HepG2 (cell line): ENCODE data around the gene MRPL28. TPM values are rescaled to one million over a fixed set of nuclear protein-coding genes. Genes with fewer than 3 reads are reported as not detected.

Experiments used
- DPF2 ChIP-seq: sonication (generic); formaldehyde crosslinking; IDR thresholded peaks from 2 replicates; pipeline ENCODE4 v1.4.0; 2020; ENCODE audit warnings: mild to moderate bottlenecking, low read depth, missing genetic modification reagents, borderline replicate concordance
- HNRNPK ChIP-seq: fragments of 200-400 bp; formaldehyde crosslinking; IDR thresholded peaks from 2 replicates; pipeline ENCODE4 v1.6.1; 2018; ENCODE audit warnings: low read length, low read depth, moderate library complexity, mild to moderate bottlenecking; ENCODE audit not compliant: poor library complexity, severe bottlenecking
- ISX ChIP-seq: sonication (generic); formaldehyde crosslinking; conservative IDR thresholded peaks from 2 replicates; pipeline ENCODE4 v1.5.0; 2020; ENCODE audit warnings: missing genetic modification reagents
- NR2C2 ChIP-seq: sonication (generic); formaldehyde crosslinking; IDR thresholded peaks from 2 replicates; pipeline ENCODE4 v1.4.0; 2020; ENCODE audit warnings: missing genetic modification reagents, mild to moderate bottlenecking, moderate library complexity, borderline replicate concordance
- PAWR ChIP-seq: sonication (generic); formaldehyde crosslinking; IDR thresholded peaks from 2 replicates; pipeline ENCODE4 v1.4.0; 2020; ENCODE audit warnings: missing genetic modification reagents, mild to moderate bottlenecking, borderline replicate concordance
- SOX5 ChIP-seq: IDR thresholded peaks from 2 replicates; pipeline ENCODE4 v1.6.1; 2016; ENCODE audit warnings: borderline replicate concordance
- SP140L ChIP-seq: sonication (generic); formaldehyde crosslinking; IDR thresholded peaks from 2 replicates; pipeline ENCODE4 v1.4.0; 2020; ENCODE audit warnings: missing genetic modification reagents, borderline replicate concordance
- SPEN ChIP-seq: sonication (generic); formaldehyde crosslinking; IDR thresholded peaks from 2 replicates; pipeline ENCODE4 v1.5.1; 2020; ENCODE audit warnings: low read depth, mild to moderate bottlenecking, missing genetic modification reagents
- TOPORS ChIP-seq: sonication (generic); formaldehyde crosslinking; IDR thresholded peaks from 2 replicates; pipeline ENCODE4 v1.8.0; 2023; ENCODE audit warnings: mild to moderate bottlenecking, missing genetic modification reagents
- YY1 ChIP-seq: IDR thresholded peaks from 2 replicates; pipeline ENCODE4 v1.6.1; 2011; ENCODE audit warnings: low read length, low read depth, moderate library complexity, mild to moderate bottlenecking; ENCODE audit not compliant: insufficient read depth, insufficient replicate concordance
- ZNF746 ChIP-seq: sonication (generic); formaldehyde crosslinking; IDR thresholded peaks from 2 replicates; pipeline ENCODE4 v1.8.0; 2022; ENCODE audit warnings: mild to moderate bottlenecking, missing genetic modification reagents
- ZNF747 ChIP-seq: sonication (generic); formaldehyde crosslinking; IDR thresholded peaks from 2 replicates; pipeline ENCODE4 v1.8.1; 2023; ENCODE audit warnings: missing genetic modification reagents, mild to moderate bottlenecking, borderline replicate concordance
- ZSCAN20 ChIP-seq: sonication (generic); formaldehyde crosslinking; IDR thresholded peaks from 2 replicates; pipeline ENCODE4 v1.4.0; 2020; ENCODE audit warnings: missing genetic modification reagents, mild to moderate bottlenecking, borderline replicate concordance
- polyA plus RNA-seq, 8 experiments: library from polyadenylated mRNA; depleted of rRNA in 3 of 8; stranded (reverse) in 7 of 8; unstranded in 1 of 8; fragments of >200 nt; fragmentation: Illumina TruSeq in 4 of 8; extraction: Trizol in 4 of 8; gene quantifications; 2 replicates each; pipeline versions ENCODE4 v1.2.1 to v1.2.3, GENCODE V29; 2011 to 2016; ENCODE audit warnings: low read depth in 4 of 8, missing spikeins in 1 of 8, mixed read lengths in 1 of 8; ENCODE audit not compliant: insufficient read depth in 1 of 8
- total RNA-seq, 5 experiments: library from RNA; depleted of rRNA; stranded (reverse); fragments of >200 nt; fragmentation: Illumina TruSeq; extraction: Trizol; gene quantifications; 2 replicates each; pipeline ENCODE4 v1.2.3, GENCODE V29; 2016; ENCODE audit warnings: low read depth in 1 of 5
- TF ChIP-seq, protein P1 (sequence below): sonication (generic); formaldehyde crosslinking; IDR thresholded peaks from 2 replicates; pipeline ENCODE4 v1.4.0; 2020; ENCODE audit warnings: missing genetic modification reagents, borderline replicate concordance
- TF ChIP-seq, protein P2 (sequence below): sonication (generic); formaldehyde crosslinking; IDR thresholded peaks from 2 replicates; pipeline ENCODE4 v1.4.0; 2020; ENCODE audit warnings: missing genetic modification reagents
- TF ChIP-seq, protein P3 (sequence below): IDR thresholded peaks from 2 replicates; pipeline ENCODE4 v1.6.1; 2016; ENCODE audit warnings: missing genetic modification reagents, missing compliant biosample characterization
- TF ChIP-seq, protein P4 (sequence below): sonication (generic); formaldehyde crosslinking; IDR thresholded peaks from 2 replicates; pipeline ENCODE4 v1.8.1; 2022; ENCODE audit warnings: low read depth, mild to moderate bottlenecking, missing genetic modification reagents
- TF ChIP-seq, protein P5 (sequence below): sonication (generic); formaldehyde crosslinking; IDR thresholded peaks from 2 replicates; pipeline ENCODE4 v1.4.0; 2020; ENCODE audit warnings: missing genetic modification reagents, mild to moderate bottlenecking, borderline replicate concordance
- TF ChIP-seq, protein P6 (sequence below): sonication (generic); formaldehyde crosslinking; IDR thresholded peaks from 2 replicates; pipeline ENCODE4 v1.5.0; 2020; ENCODE audit warnings: mild to moderate bottlenecking, missing genetic modification reagents

Gene MRPL28
- total and polyA plus RNA-seq, 2 of the 13 experiments (the other 11 are each of a cell fraction or from before 2014, with no cell fraction given): 114 to 135 TPM

DNA sequence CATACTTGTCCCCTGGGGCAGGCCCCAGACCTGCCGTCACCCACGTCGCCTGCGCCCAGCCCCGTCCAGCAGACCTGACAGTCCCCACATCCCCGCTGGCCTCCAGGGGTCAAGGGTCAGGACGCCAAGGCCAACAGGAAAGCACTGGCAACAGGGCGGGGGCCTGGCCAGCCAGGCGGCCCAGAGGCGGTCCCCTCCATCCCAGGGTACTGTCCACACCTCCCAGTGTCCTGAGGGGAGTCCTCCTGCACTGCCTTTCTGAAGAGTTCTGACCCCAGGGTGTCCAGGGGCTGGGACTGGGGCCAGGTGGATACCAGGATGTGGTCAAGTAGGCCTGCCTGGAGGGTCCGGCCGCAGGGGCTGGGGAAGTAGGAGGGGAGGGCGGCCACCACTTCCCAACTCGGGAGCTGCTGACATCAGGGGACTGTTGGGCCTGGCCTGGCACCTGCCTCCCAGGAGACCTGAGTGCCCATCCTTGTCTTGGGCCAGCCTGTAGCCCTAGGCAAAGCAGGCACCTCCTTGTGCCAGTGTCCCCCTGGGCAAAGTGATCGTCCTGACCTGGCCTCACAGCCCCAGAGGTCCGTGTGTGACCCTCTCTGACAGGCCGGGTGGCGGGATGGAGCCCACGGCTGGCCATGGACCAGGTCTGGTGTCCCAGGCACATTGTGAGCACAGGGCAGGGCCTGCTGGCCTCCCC, 11.1 kb downstream of the MRPL28 start (continued):
- TF ChIP-seq, protein P1, sequence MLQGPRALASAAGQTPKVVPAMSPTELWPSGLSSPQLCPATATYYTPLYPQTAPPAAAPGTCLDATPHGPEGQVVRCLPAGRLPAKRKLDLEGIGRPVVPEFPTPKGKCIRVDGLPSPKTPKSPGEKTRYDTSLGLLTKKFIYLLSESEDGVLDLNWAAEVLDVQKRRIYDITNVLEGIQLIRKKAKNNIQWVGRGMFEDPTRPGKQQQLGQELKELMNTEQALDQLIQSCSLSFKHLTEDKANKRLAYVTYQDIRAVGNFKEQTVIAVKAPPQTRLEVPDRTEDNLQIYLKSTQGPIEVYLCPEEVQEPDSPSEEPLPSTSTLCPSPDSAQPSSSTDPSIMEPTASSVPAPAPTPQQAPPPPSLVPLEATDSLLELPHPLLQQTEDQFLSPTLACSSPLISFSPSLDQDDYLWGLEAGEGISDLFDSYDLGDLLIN (CRISPR knock-in tag): no peak
- TF ChIP-seq, protein P2, sequence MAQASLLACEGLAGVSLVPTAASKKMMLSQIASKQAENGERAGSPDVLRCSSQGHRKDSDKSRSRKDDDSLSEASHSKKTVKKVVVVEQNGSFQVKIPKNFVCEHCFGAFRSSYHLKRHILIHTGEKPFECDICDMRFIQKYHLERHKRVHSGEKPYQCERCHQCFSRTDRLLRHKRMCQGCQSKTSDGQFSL (CRISPR knock-in tag): no peak
- TF ChIP-seq, protein P3, sequence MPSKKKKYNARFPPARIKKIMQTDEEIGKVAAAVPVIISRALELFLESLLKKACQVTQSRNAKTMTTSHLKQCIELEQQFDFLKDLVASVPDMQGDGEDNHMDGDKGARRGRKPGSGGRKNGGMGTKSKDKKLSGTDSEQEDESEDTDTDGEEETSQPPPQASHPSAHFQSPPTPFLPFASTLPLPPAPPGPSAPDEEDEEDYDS (CRISPR knock-in tag): peak; percentile 81
- TF ChIP-seq ZNF747 (CRISPR knock-in tag) (no peak; the same call in 1 of the 2 replicates), NR2C2 (CRISPR knock-in tag) (peak; percentile 94), SPEN (peak; percentile 66), SP140L (no peak), ZNF746 (CRISPR knock-in tag) (peak; percentile 59; the same call in 1 of the 2 replicates), HNRNPK (no peak), DPF2 (peak; percentile 60; the same call in 1 of the 2 replicates), PAWR (CRISPR knock-in tag) (no peak), YY1 (peak; percentile 32), SOX5 (CRISPR knock-in tag) (0 out of 2 replicates have a peak, but pooled peaks have one; percentile 24), ZSCAN20 (CRISPR knock-in tag) (no peak), TOPORS (no peak), ISX (CRISPR knock-in tag) (no peak)
- TF ChIP-seq, protein P4, sequence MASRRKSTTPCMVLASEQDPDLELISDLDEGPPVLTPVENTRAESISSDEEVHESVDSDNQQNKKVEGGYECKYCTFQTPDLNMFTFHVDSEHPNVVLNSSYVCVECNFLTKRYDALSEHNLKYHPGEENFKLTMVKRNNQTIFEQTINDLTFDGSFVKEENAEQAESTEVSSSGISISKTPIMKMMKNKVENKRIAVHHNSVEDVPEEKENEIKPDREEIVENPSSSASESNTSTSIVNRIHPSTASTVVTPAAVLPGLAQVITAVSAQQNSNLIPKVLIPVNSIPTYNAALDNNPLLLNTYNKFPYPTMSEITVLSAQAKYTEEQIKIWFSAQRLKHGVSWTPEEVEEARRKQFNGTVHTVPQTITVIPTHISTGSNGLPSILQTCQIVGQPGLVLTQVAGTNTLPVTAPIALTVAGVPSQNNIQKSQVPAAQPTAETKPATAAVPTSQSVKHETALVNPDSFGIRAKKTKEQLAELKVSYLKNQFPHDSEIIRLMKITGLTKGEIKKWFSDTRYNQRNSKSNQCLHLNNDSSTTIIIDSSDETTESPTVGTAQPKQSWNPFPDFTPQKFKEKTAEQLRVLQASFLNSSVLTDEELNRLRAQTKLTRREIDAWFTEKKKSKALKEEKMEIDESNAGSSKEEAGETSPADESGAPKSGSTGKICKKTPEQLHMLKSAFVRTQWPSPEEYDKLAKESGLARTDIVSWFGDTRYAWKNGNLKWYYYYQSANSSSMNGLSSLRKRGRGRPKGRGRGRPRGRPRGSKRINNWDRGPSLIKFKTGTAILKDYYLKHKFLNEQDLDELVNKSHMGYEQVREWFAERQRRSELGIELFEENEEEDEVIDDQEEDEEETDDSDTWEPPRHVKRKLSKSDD (CRISPR knock-in tag): peak; percentile 61; the same call in 1 of the 2 replicates
- TF ChIP-seq, protein P5, sequence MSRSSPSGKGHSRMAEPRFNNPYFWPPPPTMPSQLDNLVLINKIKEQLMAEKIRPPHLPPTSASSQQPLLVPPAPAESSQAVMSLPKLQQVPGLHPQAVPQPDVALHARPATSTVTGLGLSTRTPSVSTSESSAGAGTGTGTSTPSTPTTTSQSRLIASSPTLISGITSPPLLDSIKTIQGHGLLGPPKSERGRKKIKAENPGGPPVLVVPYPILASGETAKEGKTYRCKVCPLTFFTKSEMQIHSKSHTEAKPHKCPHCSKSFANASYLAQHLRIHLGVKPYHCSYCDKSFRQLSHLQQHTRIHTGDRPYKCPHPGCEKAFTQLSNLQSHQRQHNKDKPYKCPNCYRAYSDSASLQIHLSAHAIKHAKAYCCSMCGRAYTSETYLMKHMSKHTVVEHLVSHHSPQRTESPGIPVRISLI (CRISPR knock-in tag): no peak
- TF ChIP-seq, protein P6, sequence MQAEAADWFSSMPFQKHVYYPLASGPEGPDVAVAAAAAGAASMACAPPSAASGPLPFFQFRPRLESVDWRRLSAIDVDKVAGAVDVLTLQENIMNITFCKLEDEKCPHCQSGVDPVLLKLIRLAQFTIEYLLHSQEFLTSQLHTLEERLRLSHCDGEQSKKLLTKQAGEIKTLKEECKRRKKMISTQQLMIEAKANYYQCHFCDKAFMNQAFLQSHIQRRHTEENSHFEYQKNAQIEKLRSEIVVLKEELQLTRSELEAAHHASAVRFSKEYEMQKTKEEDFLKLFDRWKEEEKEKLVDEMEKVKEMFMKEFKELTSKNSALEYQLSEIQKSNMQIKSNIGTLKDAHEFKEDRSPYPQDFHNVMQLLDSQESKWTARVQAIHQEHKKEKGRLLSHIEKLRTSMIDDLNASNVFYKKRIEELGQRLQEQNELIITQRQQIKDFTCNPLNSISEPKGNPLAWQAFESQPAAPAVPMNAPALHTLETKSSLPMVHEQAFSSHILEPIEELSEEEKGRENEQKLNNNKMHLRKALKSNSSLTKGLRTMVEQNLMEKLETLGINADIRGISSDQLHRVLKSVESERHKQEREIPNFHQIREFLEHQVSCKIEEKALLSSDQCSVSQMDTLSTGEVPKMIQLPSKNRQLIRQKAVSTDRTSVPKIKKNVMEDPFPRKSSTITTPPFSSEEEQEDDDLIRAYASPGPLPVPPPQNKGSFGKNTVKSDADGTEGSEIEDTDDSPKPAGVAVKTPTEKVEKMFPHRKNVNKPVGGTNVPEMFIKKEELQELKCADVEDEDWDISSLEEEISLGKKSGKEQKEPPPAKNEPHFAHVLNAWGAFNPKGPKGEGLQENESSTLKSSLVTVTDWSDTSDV: 0 out of 2 replicates have a peak, but pooled peaks have one; percentile 92
